Progenitor cell of endocrine pancreas (in vitro differentiated cells): Measurements from ENCODE around the gene SPATA9. TPM values are rescaled to one million over a fixed set of nuclear protein-coding genes. Genes with fewer than 3 reads are reported as not detected.

ENCODE experiments used
- DNase-seq: peaks from one replicate; pipeline ENCODE4 v3.0.0; 2021; ENCODE audit warnings: low spot score; ENCODE audit not compliant: unreplicated experiment
- H3K27ac Mint-ChIP-seq: 2 replicates; pipeline ENCODE4 v1.8.0; 2021; ENCODE audit warnings: mild to moderate bottlenecking, moderate library complexity, mixed read lengths
- H3K27me3 Mint-ChIP-seq: 2 replicates; pipeline ENCODE4 v1.8.0; 2021; ENCODE audit warnings: mixed read lengths
- H3K36me3 Mint-ChIP-seq: 2 replicates; pipeline ENCODE4 v1.8.0; 2022; ENCODE audit warnings: mixed read lengths; ENCODE audit not compliant: insufficient read depth
- H3K4me1 Mint-ChIP-seq: 2 replicates; pipeline ENCODE4 v1.8.0; 2021; ENCODE audit warnings: low read depth, mixed read lengths
- H3K4me3 Mint-ChIP-seq: 2 replicates; pipeline ENCODE4 v1.8.0; 2021; ENCODE audit warnings: low read depth, mild to moderate bottlenecking, moderate library complexity, mixed read lengths
- H3K9me3 Mint-ChIP-seq: 2 replicates; pipeline ENCODE4 v1.8.0; 2021; ENCODE audit warnings: low read depth, mixed read lengths
- CTCF ChIP-seq: fragments of 200-600 bp; sonication (generic); IDR thresholded peaks from one replicate; pipeline ENCODE4 v1.5.0; 2021; ENCODE audit warnings: antibody characterized with exemption, mild to moderate bottlenecking; ENCODE audit not compliant: unreplicated experiment
- total RNA-seq: library from RNA; stranded (reverse); gene quantifications from 2 replicates; pipeline ENCODE4 v1.2.1, GENCODE V29; 2021

Gene SPATA9
- total RNA-seq, 1 donor from 2014 or later, result not detected

- no peaks in the 10 kb centered on the region for H3K4me1 Mint-ChIP-seq
- peaks cover 9% of the 10 kb centered on the region for H3K9me3 Mint-ChIP-seq
- DNase-seq, result no peak
- TF ChIP-seq CTCF, result no peak
- no peak overlapping the region for H3K27ac Mint-ChIP-seq
- H3K4me3 Mint-ChIP-seq, result no peak overlapping the region
- H3K27me3 Mint-ChIP-seq, result peaks cover 13% of the 10 kb centered on the region
- peaks cover 1% of the 10 kb centered on the region for H3K36me3 Mint-ChIP-seq
Observed at GRCh38 chr5:95613514-95613913, 69.3 kb downstream of the SPATA9 start.

- Mint-ChIP-seq H3K27me3 (no peaks in the 10 kb centered on the region), H3K36me3 (peaks cover 1% of the 10 kb centered on the region), H3K27ac (no peak overlapping the region), H3K4me3 (no peak overlapping the region), H3K4me1 (no peaks in the 10 kb centered on the region), H3K9me3 (peaks cover 9% of the 10 kb centered on the region)
- TF ChIP-seq CTCF, result no peak
- DNase-seq, result no peak
Observed at GRCh38 chr5:95611396-95611795, 71.4 kb downstream of the SPATA9 start.

GRCh38 chr5:95610546-95610945 is 72.2 kb downstream of the SPATA9 start:
- Mint-ChIP-seq H3K4me1 (no peaks in the 10 kb centered on the region), H3K27me3 (no peaks in the 10 kb centered on the region), H3K27ac (no peak overlapping the region), H3K4me3 (no peak overlapping the region), H3K9me3 (peaks cover 9% of the 10 kb centered on the region), H3K36me3 (peaks cover 2% of the 10 kb centered on the region)
- no peak for TF ChIP-seq CTCF
- DNase-seq, result no peak

GRCh38 chr5:95609711-95610110 is 73.1 kb downstream of the SPATA9 start:
- H3K4me1 Mint-ChIP-seq, result no peaks in the 10 kb centered on the region
- no peak overlapping the region for H3K27ac Mint-ChIP-seq
- TF ChIP-seq CTCF, result no peak
- H3K36me3 Mint-ChIP-seq, result peaks cover 5% of the 10 kb centered on the region
- DNase-seq, result no peak
- peaks cover 9% of the 10 kb centered on the region for H3K9me3 Mint-ChIP-seq
- H3K27me3 Mint-ChIP-seq, result no peaks in the 10 kb centered on the region
- H3K4me3 Mint-ChIP-seq, result no peak overlapping the region

Other genes starting within 250 kb of the SPATA9 start
- gene SKIC3, start 128.0 kb downstream of the SPATA9 start, total RNA-seq, result 84.2 and 86.1 TPM in 2 replicates
- gene ARSK, start 127.9 kb downstream of the SPATA9 start, total RNA-seq, result 11.2 and 11.5 TPM in 2 replicates
- gene GPR150, start 62.9 kb downstream of the SPATA9 start, total RNA-seq, result not detected in 2 replicates
- gene RFESD, start 36.2 kb downstream of the SPATA9 start, total RNA-seq, result 2.9 and 4.2 TPM in 2 replicates
- gene RHOBTB3, start 48.3 kb upstream of the SPATA9 start, total RNA-seq, result 55.9 and 61.9 TPM in 2 replicates
- 11.6 and 12.7 TPM in 2 replicates for gene GLRX, start 139.7 kb upstream of the SPATA9 start, total RNA-seq